Measurements from ENCODE around the gene FAM13A.

FAM13A gene

DNA sequence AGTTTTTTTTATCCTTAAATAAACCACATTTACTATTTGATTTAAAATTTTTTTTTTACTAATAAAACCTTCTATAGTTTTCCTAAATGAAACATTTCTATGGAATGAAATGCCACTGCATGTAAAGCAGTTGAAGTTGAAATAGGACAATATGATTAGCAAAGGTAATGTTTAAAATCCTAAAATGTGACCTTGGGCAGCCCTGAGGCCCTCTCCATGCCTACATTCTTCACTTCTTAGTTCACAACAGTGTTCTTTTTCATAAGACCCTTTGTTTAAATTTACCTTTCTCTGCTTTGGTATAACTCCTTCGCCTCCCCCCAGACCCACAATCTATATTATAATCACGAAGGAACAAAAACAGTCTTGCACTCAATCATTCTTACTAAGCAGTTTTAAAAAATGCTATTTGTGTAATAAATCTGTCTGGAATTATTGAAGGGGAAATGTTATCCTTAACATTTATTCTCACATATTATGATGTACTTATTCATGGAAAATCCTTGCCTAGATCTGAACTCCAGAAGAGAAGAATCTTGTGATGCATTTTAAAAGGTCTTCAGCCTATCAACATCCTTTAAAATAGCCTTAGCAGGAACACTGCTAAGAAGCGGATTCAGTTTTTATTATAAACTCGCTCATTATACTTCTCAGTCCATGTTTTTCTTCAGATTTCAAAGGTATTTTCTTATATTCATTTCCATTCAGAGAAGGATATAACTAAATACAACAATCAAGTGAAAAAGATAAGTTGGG is 234.8 kb downstream of the FAM13A start:
- DNase-seq (ENCODE audit: low spot score): no peak

DNA sequence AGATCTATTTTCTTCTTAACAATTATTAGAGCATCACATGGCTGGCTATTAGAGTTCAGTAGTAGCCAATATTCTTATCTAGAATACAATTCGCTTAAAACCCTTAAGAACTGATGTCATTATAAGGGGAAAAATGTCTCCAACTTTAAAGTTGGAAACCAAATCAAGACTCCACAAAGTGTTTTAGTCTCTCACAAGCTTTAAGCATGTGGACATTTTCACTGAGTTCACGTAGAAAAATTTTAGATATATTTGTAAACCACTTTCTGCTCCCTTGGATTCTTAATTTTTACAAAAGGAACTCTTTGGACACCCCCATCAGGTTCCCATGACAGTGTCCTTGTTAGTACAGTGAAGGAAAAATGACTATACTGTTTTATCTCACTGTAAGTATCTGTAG is 235.5 kb downstream of the FAM13A start:
- no peak overlapping the region for H3K23ac ChIP-seq (ENCODE audit: low read depth, low read length, poor library complexity)
- H3K4me3 ChIP-seq (ENCODE audit: low read length in 2 of 2): no peak overlapping the region
- no peak overlapping the region for H4K8ac ChIP-seq (ENCODE audit: low read depth, low read length)
- no peak overlapping the region for H4K91ac ChIP-seq (ENCODE audit: low read depth, low read length, poor library complexity)
- no peak for DNase-seq (ENCODE audit: low spot score)
- no peaks in the 10 kb centered on the region for H3K27me3 ChIP-seq (ENCODE audit: control insufficient read depth in 3 of 3, insufficient read depth in 3 of 3, low read depth in 1 of 3, low read length in 3 of 3)
- no peak overlapping the region for H3K18ac ChIP-seq (ENCODE audit: low read length)
- no peaks in the 10 kb centered on the region for H3K36me3 ChIP-seq (replicated peaks in 1 of 2; ENCODE audit: control insufficient read depth in 2 of 2, insufficient read depth in 2 of 2, low read length in 2 of 2)
- H2BK12ac ChIP-seq (ENCODE audit: low read length): no peak overlapping the region
- H3K27ac ChIP-seq (replicated peaks; ENCODE audit: low read length): no peak overlapping the region
- H2BK15ac ChIP-seq (ENCODE audit: low read length): no peak overlapping the region
- WGBS, 2 donors (ENCODE audit: extremely low coverage in 2 of 2, insufficient read length in 2 of 2, insufficient replicate concordance in 1 of 2): no CpG with 5 or more reads among the region's 2 CpGs
- no peak overlapping the region for H2AK5ac ChIP-seq (ENCODE audit: low read depth, low read length)
- H3K4ac ChIP-seq (ENCODE audit: low read length): no peak overlapping the region
- H2BK5ac ChIP-seq (ENCODE audit: low read length): no peak overlapping the region
- no peak overlapping the region for H2AFZ ChIP-seq (ENCODE audit: low read length)
- H3K9me3 ChIP-seq (replicated peaks in 1 of 2; ENCODE audit: control insufficient read depth in 2 of 2, insufficient read depth in 1 of 2, low read depth in 1 of 2, low read length in 2 of 2): no peaks in the 10 kb centered on the region
- H2BK120ac ChIP-seq (ENCODE audit: low read depth, low read length): no peak overlapping the region
- H3K79me1 ChIP-seq (ENCODE audit: low read depth, low read length): peaks cover 2% of the 10 kb centered on the region
- H3K14ac ChIP-seq (ENCODE audit: low read length): no peak overlapping the region
- peaks cover 3 to 13% of the 10 kb centered on the region in 2 donors for H3K4me1 ChIP-seq (ENCODE audit: control insufficient read depth in 2 of 2, insufficient read depth in 1 of 2, low read depth in 1 of 2, low read length in 2 of 2)
- no peak overlapping the region for H3K9ac ChIP-seq (ENCODE audit: low read depth, low read length, poor library complexity)
- no peak overlapping the region for H3K4me2 ChIP-seq (ENCODE audit: insufficient read depth, low read length, poor library complexity, severe bottlenecking)

More for the DNA sequence above, 234.8 kb downstream of the FAM13A start:
- no peak overlapping the region for H3K14ac ChIP-seq (ENCODE audit: low read length)
- no peak overlapping the region for H4K91ac ChIP-seq (ENCODE audit: low read depth, low read length, poor library complexity)
- H2BK120ac ChIP-seq (ENCODE audit: low read depth, low read length): no peak overlapping the region
- no peak overlapping the region for H2BK5ac ChIP-seq (ENCODE audit: low read length)
- no peak overlapping the region for H2BK12ac ChIP-seq (ENCODE audit: low read length)
- peak overlapping the region; percentile 84 for H2AFZ ChIP-seq (ENCODE audit: low read length)
- peaks cover 2% of the 10 kb centered on the region for H3K79me1 ChIP-seq (ENCODE audit: low read depth, low read length)
- H3K27ac ChIP-seq (replicated peaks; ENCODE audit: low read length): no peak overlapping the region
- H3K9ac ChIP-seq (ENCODE audit: low read depth, low read length, poor library complexity): no peak overlapping the region
- no CpG with 5 or more reads among the region's 4 CpGs for WGBS, 2 donors (ENCODE audit: extremely low coverage in 2 of 2, insufficient read length in 2 of 2, insufficient replicate concordance in 1 of 2)
- no peaks in the 10 kb centered on the region for H3K36me3 ChIP-seq (replicated peaks in 1 of 2; ENCODE audit: control insufficient read depth in 2 of 2, insufficient read depth in 2 of 2, low read length in 2 of 2)
- no peak overlapping the region for H3K18ac ChIP-seq (ENCODE audit: low read length)
- no peak overlapping the region for H3K4ac ChIP-seq (ENCODE audit: low read length)
- no peak overlapping the region for H2AK5ac ChIP-seq (ENCODE audit: low read depth, low read length)
- no peaks in the 10 kb centered on the region for H3K9me3 ChIP-seq (replicated peaks in 1 of 2; ENCODE audit: control insufficient read depth in 2 of 2, insufficient read depth in 1 of 2, low read depth in 1 of 2, low read length in 2 of 2)
- H3K4me1 ChIP-seq (ENCODE audit: control insufficient read depth in 2 of 2, insufficient read depth in 1 of 2, low read depth in 1 of 2, low read length in 2 of 2): peaks cover 3 to 12% of the 10 kb centered on the region in 2 donors
- no peak overlapping the region for H3K23ac ChIP-seq (ENCODE audit: low read depth, low read length, poor library complexity)
- H3K4me2 ChIP-seq (ENCODE audit: insufficient read depth, low read length, poor library complexity, severe bottlenecking): no peak overlapping the region
- peak overlapping the region in 1 of 2 donors; percentile 57 for H3K4me3 ChIP-seq (ENCODE audit: low read length in 2 of 2)
- no peak overlapping the region for H4K8ac ChIP-seq (ENCODE audit: low read depth, low read length)
- no peaks in the 10 kb centered on the region for H3K27me3 ChIP-seq (ENCODE audit: control insufficient read depth in 3 of 3, insufficient read depth in 3 of 3, low read depth in 1 of 3, low read length in 3 of 3)
- no peak overlapping the region for H2BK15ac ChIP-seq (ENCODE audit: low read length)

DNA sequence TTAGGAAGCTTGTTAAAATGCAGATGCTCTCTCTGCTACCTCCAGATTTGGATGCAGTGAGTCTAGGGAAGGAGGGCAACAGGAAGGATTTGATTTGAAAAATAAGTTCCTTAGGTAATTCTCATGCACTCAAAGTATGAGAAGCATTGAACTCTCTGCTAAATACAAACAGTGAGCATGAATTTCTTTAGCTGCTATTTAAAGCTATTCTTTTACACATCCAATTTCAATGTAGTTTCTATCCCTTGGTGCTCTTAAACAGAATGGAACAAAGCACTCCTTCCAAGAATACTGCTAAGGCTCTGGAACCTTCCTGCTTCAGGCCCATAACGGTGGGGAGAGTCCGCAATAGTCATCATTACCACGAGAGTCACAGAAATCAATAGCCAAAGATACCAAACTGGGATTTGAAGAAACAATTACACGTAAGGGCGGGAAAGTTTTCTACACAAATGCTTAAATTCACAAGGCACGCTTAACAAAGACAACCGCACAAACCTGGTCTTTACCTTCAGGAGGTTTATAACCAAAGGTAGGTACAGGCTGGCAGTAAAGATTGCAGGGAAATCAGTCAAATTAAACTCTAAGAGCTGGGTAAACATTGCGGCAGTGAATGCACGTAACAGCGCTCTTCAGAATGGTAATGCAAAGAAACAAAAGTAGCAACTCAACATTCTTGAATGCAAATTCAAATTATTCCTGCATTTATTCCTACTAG is 236.1 kb downstream of the FAM13A start:
- Histone ChIP-seq H2BK120ac (ENCODE audit: low read depth, low read length) (no peak overlapping the region), H2BK15ac (ENCODE audit: low read length) (no peak overlapping the region), H3K79me1 (ENCODE audit: low read depth, low read length) (peaks cover 2% of the 10 kb centered on the region), H3K14ac (ENCODE audit: low read length) (no peak overlapping the region), H4K8ac (ENCODE audit: low read depth, low read length) (no peak overlapping the region), H3K36me3 (replicated peaks in 1 of 2; ENCODE audit: control insufficient read depth in 2 of 2, insufficient read depth in 2 of 2, low read length in 2 of 2) (no peaks in the 10 kb centered on the region), H3K9ac (ENCODE audit: low read depth, low read length, poor library complexity) (no peak overlapping the region), H2AK5ac (ENCODE audit: low read depth, low read length) (no peak overlapping the region), H3K18ac (ENCODE audit: low read length) (no peak overlapping the region), H3K9me3 (replicated peaks in 1 of 2; ENCODE audit: control insufficient read depth in 2 of 2, insufficient read depth in 1 of 2, low read depth in 1 of 2, low read length in 2 of 2) (no peaks in the 10 kb centered on the region), H3K23ac (ENCODE audit: low read depth, low read length, poor library complexity) (no peak overlapping the region), H2BK5ac (ENCODE audit: low read length) (no peak overlapping the region), H2AFZ (ENCODE audit: low read length) (no peak overlapping the region), H2BK12ac (ENCODE audit: low read length) (no peak overlapping the region), H3K4ac (ENCODE audit: low read length) (no peak overlapping the region), H3K4me2 (ENCODE audit: insufficient read depth, low read length, poor library complexity, severe bottlenecking) (no peak overlapping the region), H3K27ac (replicated peaks; ENCODE audit: low read length) (no peak overlapping the region), H3K4me1 (ENCODE audit: control insufficient read depth in 2 of 2, insufficient read depth in 1 of 2, low read depth in 1 of 2, low read length in 2 of 2) (peaks cover 3 to 19% of the 10 kb centered on the region in 2 donors), H3K4me3 (ENCODE audit: low read length in 2 of 2) (no peak overlapping the region), H3K27me3 (ENCODE audit: control insufficient read depth in 3 of 3, insufficient read depth in 3 of 3, low read depth in 1 of 3, low read length in 3 of 3) (no peaks in the 10 kb centered on the region), H4K91ac (ENCODE audit: low read depth, low read length, poor library complexity) (no peak overlapping the region)
- no peak for DNase-seq (ENCODE audit: low spot score)
- WGBS, 2 donors (ENCODE audit: extremely low coverage in 2 of 2, insufficient read length in 2 of 2, insufficient replicate concordance in 1 of 2): no CpG with 5 or more reads among the region's 10 CpGs
